ENCODE results near the gene NTNG1. TPM values are rescaled to one million over a fixed set of nuclear protein-coding genes. Genes with fewer than 3 reads are reported as not detected.

NTNG1 gene
- total RNA-seq, 2 donors from 2014 or later: 2.5 to 2.6 TPM

- Histone ChIP-seq H3K9ac (ENCODE audit: extremely low read depth, low read length, poor library complexity, severe bottlenecking) (no peak overlapping the region), H3K4me1 (ENCODE audit: control insufficient read depth, insufficient read depth, low read length) (no peaks in the 10 kb centered on the region), H3K9me3 (ENCODE audit: control insufficient read depth, low read length) (no peaks in the 10 kb centered on the region), H3K27ac (ENCODE audit: low read depth, low read length) (no peak overlapping the region), H3K27me3 (ENCODE audit: control insufficient read depth, insufficient read depth, low read length, poor library complexity, severe bottlenecking) (no peaks in the 10 kb centered on the region), H3K36me3 (ENCODE audit: control insufficient read depth, insufficient read depth, low read length) (no peaks in the 10 kb centered on the region), H3K4me3 (ENCODE audit: low read length) (no peak overlapping the region)
- Mint-ChIP-seq H3K27ac (no peak overlapping the region), H3K36me3 (ENCODE audit: low read depth) (no peaks in the 10 kb centered on the region), H3K4me3 (no peak overlapping the region), H3K9me3 (no peaks in the 10 kb centered on the region), H3K27me3 (ENCODE audit: insufficient read depth) (no peaks in the 10 kb centered on the region), H3K4me1 (peaks cover 12% of the 10 kb centered on the region)
- no peak for TF ChIP-seq CTCF (conservative IDR thresholded peaks at IDR 0.05)
- no peak for DNase-seq
Measured at GRCh38 chr1:107434361-107434693, 293.5 kb downstream of the NTNG1 start.

GRCh38 chr1:107436552-107437241, 295.9 kb downstream of the NTNG1 start:
- H3K36me3 Mint-ChIP-seq (ENCODE audit: low read depth): no peaks in the 10 kb centered on the region
- H3K4me3 ChIP-seq (ENCODE audit: low read length): no peak overlapping the region
- H3K9me3 Mint-ChIP-seq: no peaks in the 10 kb centered on the region
- TF ChIP-seq CTCF (conservative IDR thresholded peaks at IDR 0.05): no peak
- no peak overlapping the region for H3K27ac ChIP-seq (ENCODE audit: low read depth, low read length)
- no peaks in the 10 kb centered on the region for H3K27me3 Mint-ChIP-seq (ENCODE audit: insufficient read depth)
- WGBS, 2 experiments (ENCODE audit: insufficient coverage in 1 of 2, insufficient read length in 1 of 2): 91 to 94% methylated on average over 10 to 13 of the region's 13 CpGs
- no peaks in the 10 kb centered on the region for H3K9me3 ChIP-seq (ENCODE audit: control insufficient read depth, low read length)
- peaks cover 12% of the 10 kb centered on the region for H3K4me1 Mint-ChIP-seq
- no peak overlapping the region for H3K9ac ChIP-seq (ENCODE audit: extremely low read depth, low read length, poor library complexity, severe bottlenecking)
- DNase-seq: no peak
- no peaks in the 10 kb centered on the region for H3K4me1 ChIP-seq (ENCODE audit: control insufficient read depth, insufficient read depth, low read length)
- no peak overlapping the region for H3K27ac Mint-ChIP-seq
- no peak overlapping the region for H3K4me3 Mint-ChIP-seq
- no peaks in the 10 kb centered on the region for H3K36me3 ChIP-seq (ENCODE audit: control insufficient read depth, insufficient read depth, low read length)
- H3K27me3 ChIP-seq (ENCODE audit: control insufficient read depth, insufficient read depth, low read length, poor library complexity, severe bottlenecking): no peaks in the 10 kb centered on the region

- no peaks in the 10 kb centered on the region for H3K36me3 ChIP-seq (ENCODE audit: control insufficient read depth, insufficient read depth, low read length)
- 86 to 100% methylated on average over 2 of the region's 3 CpGs for WGBS, 2 experiments (ENCODE audit: insufficient coverage in 1 of 2, insufficient read length in 1 of 2)
Measured at GRCh38 chr1:107439567-107439966, 298.7 kb downstream of the NTNG1 start.

More at GRCh38 chr1:107439567-107439966, 298.7 kb downstream of the NTNG1 start:
- no peaks in the 10 kb centered on the region for H3K4me1 Mint-ChIP-seq
- H3K4me3 ChIP-seq (ENCODE audit: low read length): no peak overlapping the region
- no peak overlapping the region for H3K9ac ChIP-seq (ENCODE audit: extremely low read depth, low read length, poor library complexity, severe bottlenecking)
- H3K27me3 Mint-ChIP-seq (ENCODE audit: insufficient read depth): no peaks in the 10 kb centered on the region
- no peaks in the 10 kb centered on the region for H3K27me3 ChIP-seq (ENCODE audit: control insufficient read depth, insufficient read depth, low read length, poor library complexity, severe bottlenecking)
- no peaks in the 10 kb centered on the region for H3K36me3 Mint-ChIP-seq (ENCODE audit: low read depth)
- peaks cover 1% of the 10 kb centered on the region for H3K9me3 Mint-ChIP-seq
- no peak overlapping the region for H3K27ac Mint-ChIP-seq
- no peak overlapping the region for H3K4me3 Mint-ChIP-seq
- DNase-seq: no peak
- TF ChIP-seq CTCF (conservative IDR thresholded peaks at IDR 0.05): no peak
- H3K4me1 ChIP-seq (ENCODE audit: control insufficient read depth, insufficient read depth, low read length): peaks cover 2% of the 10 kb centered on the region
- no peak overlapping the region for H3K27ac ChIP-seq (ENCODE audit: low read depth, low read length)
- no peaks in the 10 kb centered on the region for H3K9me3 ChIP-seq (ENCODE audit: control insufficient read depth, low read length)
